Measurements from ENCODE around the gene RNH1.

DNA sequence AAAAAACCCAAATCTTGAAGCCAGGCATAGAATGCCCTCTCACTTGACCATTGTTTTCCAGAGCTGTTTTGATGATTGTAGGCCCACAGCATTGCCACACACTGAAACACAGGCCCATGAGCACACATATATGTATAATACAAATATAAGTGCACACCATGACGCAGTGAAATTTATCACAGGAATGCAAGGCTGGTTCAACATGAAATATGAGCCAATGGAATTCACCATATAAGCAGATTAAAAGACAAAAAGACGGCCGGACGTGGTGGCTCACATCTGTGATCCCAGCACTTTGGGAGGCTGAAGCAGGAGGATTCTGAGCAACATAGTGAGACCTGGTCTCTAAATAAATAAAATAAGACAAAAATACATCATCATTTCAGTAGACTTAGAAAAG lies 9.4 kb upstream of the RNH1 start:
- TF ChIP-seq, protein P1, sequence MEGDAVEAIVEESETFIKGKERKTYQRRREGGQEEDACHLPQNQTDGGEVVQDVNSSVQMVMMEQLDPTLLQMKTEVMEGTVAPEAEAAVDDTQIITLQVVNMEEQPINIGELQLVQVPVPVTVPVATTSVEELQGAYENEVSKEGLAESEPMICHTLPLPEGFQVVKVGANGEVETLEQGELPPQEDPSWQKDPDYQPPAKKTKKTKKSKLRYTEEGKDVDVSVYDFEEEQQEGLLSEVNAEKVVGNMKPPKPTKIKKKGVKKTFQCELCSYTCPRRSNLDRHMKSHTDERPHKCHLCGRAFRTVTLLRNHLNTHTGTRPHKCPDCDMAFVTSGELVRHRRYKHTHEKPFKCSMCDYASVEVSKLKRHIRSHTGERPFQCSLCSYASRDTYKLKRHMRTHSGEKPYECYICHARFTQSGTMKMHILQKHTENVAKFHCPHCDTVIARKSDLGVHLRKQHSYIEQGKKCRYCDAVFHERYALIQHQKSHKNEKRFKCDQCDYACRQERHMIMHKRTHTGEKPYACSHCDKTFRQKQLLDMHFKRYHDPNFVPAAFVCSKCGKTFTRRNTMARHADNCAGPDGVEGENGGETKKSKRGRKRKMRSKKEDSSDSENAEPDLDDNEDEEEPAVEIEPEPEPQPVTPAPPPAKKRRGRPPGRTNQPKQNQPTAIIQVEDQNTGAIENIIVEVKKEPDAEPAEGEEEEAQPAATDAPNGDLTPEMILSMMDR (IDR thresholded peaks at IDR 0.05), result no peak
- no peak for TF ChIP-seq POLR2A (IDR thresholded peaks at IDR 0.05)
